Karpas-422 (cell line): Measurements from ENCODE around the gene STK32A. TPM values are rescaled to one million over a fixed set of nuclear protein-coding genes. Genes with fewer than 3 reads are reported as not detected.

Source experiments
- DNase-seq: peaks from one replicate; pipeline ENCODE4 v3.0.0-alpha.2; 2015
- H2AFZ ChIP-seq: fragments of 200-600 bp; sonication (generic); 2 replicates; pipeline ENCODE4 v1.6.1; 2014; ENCODE audit warnings: antibody characterized with exemption, low read length, mixed read lengths
- H3K27ac ChIP-seq: fragments of 200-600 bp; sonication (generic); 2 replicates; pipeline ENCODE4 v1.5.1; 2014; ENCODE audit warnings: mild to moderate bottlenecking, low read length, moderate library complexity
- H3K27me3 ChIP-seq: fragments of 200-600 bp; sonication (generic); 2 replicates; pipeline ENCODE4 v1.6.1; 2014; ENCODE audit warnings: low read length, mixed read lengths
- H3K36me3 ChIP-seq: fragments of 200-600 bp; sonication (generic); 2 replicates; pipeline ENCODE4 v1.6.1; 2014; ENCODE audit warnings: low read length, mixed read lengths; ENCODE audit not compliant: insufficient read depth
- H3K4me1 ChIP-seq: fragments of 200-600 bp; sonication (generic); 2 replicates; pipeline ENCODE4 v1.6.1; 2014; ENCODE audit warnings: mild to moderate bottlenecking, low read length, mixed read lengths
- H3K4me2 ChIP-seq: fragments of 200-600 bp; sonication (generic); 2 replicates; pipeline ENCODE4 v1.6.1; 2014; ENCODE audit warnings: low read length, low read depth, mild to moderate bottlenecking; ENCODE audit not compliant: poor library complexity, severe bottlenecking
- H3K4me3 ChIP-seq: fragments of 200-600 bp; sonication (generic); 2 replicates; pipeline ENCODE4 v1.5.1; 2014; ENCODE audit warnings: mild to moderate bottlenecking, antibody characterized with exemption, low read length, mixed read lengths
- H3K79me2 ChIP-seq: fragments of 200-600 bp; sonication (generic); 2 replicates; pipeline ENCODE4 v1.6.1; 2014; ENCODE audit warnings: mild to moderate bottlenecking, low read length, mixed read lengths
- H3K9ac ChIP-seq: fragments of 200-600 bp; sonication (generic); 2 replicates; pipeline ENCODE4 v1.6.0; 2014; ENCODE audit warnings: low read length
- H3K9me2 ChIP-seq: fragments of 200-600 bp; sonication (generic), shearing (Covaris generic); replicated peaks from 2 replicates; pipeline ENCODE4 v1.6.0; 2014; ENCODE audit warnings: mild to moderate bottlenecking, low read length, moderate library complexity; ENCODE audit not compliant: insufficient read depth
- H3K9me3 ChIP-seq: fragments of 300-700, 200-600 bp; sonication (generic); 2 replicates; pipeline ENCODE4 v1.6.1; 2014; ENCODE audit warnings: low read length, mixed read lengths
- H4K20me1 ChIP-seq: fragments of 200-600 bp; sonication (generic); 2 replicates; pipeline ENCODE4 v1.6.1; 2014; ENCODE audit warnings: mild to moderate bottlenecking, antibody characterized with exemption, low read length, low read depth; ENCODE audit not compliant: insufficient read depth
- total RNA-seq: library from RNA; depleted of rRNA; stranded (reverse); fragments of >200 nt; shearing (Covaris generic); gene quantifications from 2 replicates; pipeline ENCODE4 v1.2.3, GENCODE V29; 2014; ENCODE audit warnings: low replicate concordance

The STK32A gene
- total RNA-seq, 1 experiment from 2014 or later = not detected

GRCh38 chr5:147287110-147287509 is 52.3 kb downstream of the STK32A start:
- H3K9me3 ChIP-seq = no peaks in the 10 kb centered on the region
- no peak for DNase-seq
- no peaks in the 10 kb centered on the region for H3K79me2 ChIP-seq

GRCh38 chr5:147290261-147290660 is 55.4 kb downstream of the STK32A start:
- H3K4me2 ChIP-seq = no peak overlapping the region
- no peaks in the 10 kb centered on the region for H3K36me3 ChIP-seq
- no peak for DNase-seq
- H3K4me3 ChIP-seq = no peak overlapping the region
- no peak overlapping the region for H2AFZ ChIP-seq
- no peaks in the 10 kb centered on the region for H4K20me1 ChIP-seq
- no peak overlapping the region for H3K9ac ChIP-seq
- no peaks in the 10 kb centered on the region for H3K4me1 ChIP-seq
- H3K27me3 ChIP-seq = no peaks in the 10 kb centered on the region
- H3K9me2 ChIP-seq = no peaks in the 10 kb centered on the region
- no peak overlapping the region for H3K27ac ChIP-seq
- H3K9me3 ChIP-seq = no peaks in the 10 kb centered on the region
- H3K79me2 ChIP-seq = no peaks in the 10 kb centered on the region

More at GRCh38 chr5:147287110-147287509, 52.3 kb downstream of the STK32A start:
- no peaks in the 10 kb centered on the region for H3K27me3 ChIP-seq
- H3K4me3 ChIP-seq = no peak overlapping the region
- no peak overlapping the region for H3K9ac ChIP-seq
- no peaks in the 10 kb centered on the region for H3K9me2 ChIP-seq
- H3K4me2 ChIP-seq = no peak overlapping the region
- no peak overlapping the region for H2AFZ ChIP-seq
- H3K4me1 ChIP-seq = no peaks in the 10 kb centered on the region
- H3K27ac ChIP-seq = no peak overlapping the region
- no peaks in the 10 kb centered on the region for H4K20me1 ChIP-seq
- H3K36me3 ChIP-seq = no peaks in the 10 kb centered on the region

- no peak overlapping the region for H3K9ac ChIP-seq
- no peak for DNase-seq
Observed at GRCh38 chr5:147303251-147303650, 68.4 kb downstream of the STK32A start.

GRCh38 chr5:147303976-147304375 is 69.2 kb downstream of the STK32A start:
- Histone ChIP-seq H4K20me1 (no peaks in the 10 kb centered on the region), H3K79me2 (no peaks in the 10 kb centered on the region), H3K4me2 (no peak overlapping the region), H3K36me3 (no peaks in the 10 kb centered on the region), H3K4me3 (no peak overlapping the region), H2AFZ (no peak overlapping the region), H3K9me3 (no peaks in the 10 kb centered on the region), H3K9me2 (no peaks in the 10 kb centered on the region), H3K9ac (no peak overlapping the region), H3K27ac (no peak overlapping the region), H3K27me3 (no peaks in the 10 kb centered on the region), H3K4me1 (no peaks in the 10 kb centered on the region)
- DNase-seq = no peak

More at GRCh38 chr5:147303251-147303650, 68.4 kb downstream of the STK32A start:
- no peaks in the 10 kb centered on the region for H3K9me3 ChIP-seq
- H3K4me1 ChIP-seq = no peaks in the 10 kb centered on the region
- H3K79me2 ChIP-seq = no peaks in the 10 kb centered on the region
- H3K36me3 ChIP-seq = no peaks in the 10 kb centered on the region
- H2AFZ ChIP-seq = no peak overlapping the region
- H3K4me3 ChIP-seq = no peak overlapping the region
- no peak overlapping the region for H3K27ac ChIP-seq
- H4K20me1 ChIP-seq = no peaks in the 10 kb centered on the region
- H3K9me2 ChIP-seq = no peaks in the 10 kb centered on the region
- no peaks in the 10 kb centered on the region for H3K27me3 ChIP-seq
- H3K4me2 ChIP-seq = no peak overlapping the region

- no peak overlapping the region for H3K4me2 ChIP-seq
- H2AFZ ChIP-seq = no peak overlapping the region
- H3K9me3 ChIP-seq = no peaks in the 10 kb centered on the region
- no peaks in the 10 kb centered on the region for H3K79me2 ChIP-seq
- no peaks in the 10 kb centered on the region for H3K9me2 ChIP-seq
- H3K36me3 ChIP-seq = no peaks in the 10 kb centered on the region
- no peaks in the 10 kb centered on the region for H3K4me1 ChIP-seq
- H3K27me3 ChIP-seq = no peaks in the 10 kb centered on the region
- no peaks in the 10 kb centered on the region for H4K20me1 ChIP-seq
- H3K27ac ChIP-seq = no peak overlapping the region
- DNase-seq = no peak
- no peak overlapping the region for H3K9ac ChIP-seq
- H3K4me3 ChIP-seq = no peak overlapping the region
Observed at GRCh38 chr5:147305147-147305546, 70.3 kb downstream of the STK32A start.

- H4K20me1 ChIP-seq = no peaks in the 10 kb centered on the region
- no peak for DNase-seq
- no peaks in the 10 kb centered on the region for H3K9me3 ChIP-seq
- H3K27ac ChIP-seq = no peak overlapping the region
- H3K27me3 ChIP-seq = no peaks in the 10 kb centered on the region
- H3K79me2 ChIP-seq = no peaks in the 10 kb centered on the region
- H3K4me3 ChIP-seq = no peak overlapping the region
- no peak overlapping the region for H3K9ac ChIP-seq
- no peak overlapping the region for H2AFZ ChIP-seq
- H3K4me1 ChIP-seq = no peaks in the 10 kb centered on the region
- no peak overlapping the region for H3K4me2 ChIP-seq
- no peaks in the 10 kb centered on the region for H3K9me2 ChIP-seq
- no peaks in the 10 kb centered on the region for H3K36me3 ChIP-seq
Observed at GRCh38 chr5:147306351-147306750, 71.5 kb downstream of the STK32A start.

- no peaks in the 10 kb centered on the region for H4K20me1 ChIP-seq
- no peaks in the 10 kb centered on the region for H3K36me3 ChIP-seq
Observed at GRCh38 chr5:147307170-147307569, 72.3 kb downstream of the STK32A start.

GRCh38 chr5:147309621-147310020 is 74.8 kb downstream of the STK32A start:
- H3K79me2 ChIP-seq = no peaks in the 10 kb centered on the region
- H3K4me2 ChIP-seq = no peak overlapping the region
- H3K4me1 ChIP-seq = no peaks in the 10 kb centered on the region
- H3K27ac ChIP-seq = no peak overlapping the region
- H3K9me3 ChIP-seq = no peaks in the 10 kb centered on the region
- H3K9ac ChIP-seq = no peak overlapping the region
- no peaks in the 10 kb centered on the region for H3K9me2 ChIP-seq
- no peak overlapping the region for H3K4me3 ChIP-seq
- DNase-seq = no peak
- H4K20me1 ChIP-seq = no peaks in the 10 kb centered on the region
- no peaks in the 10 kb centered on the region for H3K36me3 ChIP-seq
- no peak overlapping the region for H2AFZ ChIP-seq
- no peaks in the 10 kb centered on the region for H3K27me3 ChIP-seq

More at GRCh38 chr5:147307170-147307569, 72.3 kb downstream of the STK32A start:
- no peaks in the 10 kb centered on the region for H3K27me3 ChIP-seq
- H3K79me2 ChIP-seq = no peaks in the 10 kb centered on the region
- no peak overlapping the region for H3K4me2 ChIP-seq
- H3K4me3 ChIP-seq = no peak overlapping the region
- H3K9me3 ChIP-seq = no peaks in the 10 kb centered on the region
- H2AFZ ChIP-seq = no peak overlapping the region
- H3K9ac ChIP-seq = no peak overlapping the region
- no peak overlapping the region for H3K27ac ChIP-seq
- no peak for DNase-seq
- H3K9me2 ChIP-seq = no peaks in the 10 kb centered on the region
- H3K4me1 ChIP-seq = no peaks in the 10 kb centered on the region
